GM18858 (cell line): ENCODE measurements around the gene LHX3.

Source experiments
- ATAC-seq: cut with Tn5 transposase; IDR thresholded peaks from one replicate; pipeline ENCODE4 v1.9.1; 2021; ENCODE audit not compliant: unreplicated experiment

Gene LHX3

DNA sequence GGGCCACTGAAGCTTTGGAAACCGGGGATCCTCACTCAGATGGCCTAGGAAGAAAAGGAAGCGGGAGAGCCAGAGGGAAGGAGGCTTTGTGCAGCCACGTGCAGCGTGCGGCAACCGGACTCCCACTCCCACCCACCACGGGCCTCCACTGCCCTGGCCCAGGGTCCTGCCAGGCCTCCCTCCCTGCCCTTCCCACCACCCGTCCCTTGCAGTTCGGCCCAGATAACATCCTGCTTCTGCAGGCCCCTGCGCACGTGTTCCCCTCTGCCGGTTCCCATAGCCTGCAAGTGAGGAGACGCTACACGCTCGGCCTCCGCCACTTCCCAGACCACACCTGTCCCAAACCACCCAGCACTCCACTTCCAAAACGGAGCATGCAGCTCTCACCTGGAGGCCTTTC, 4.3 kb upstream of the LHX3 start:
- ATAC-seq: no peak

DNA sequence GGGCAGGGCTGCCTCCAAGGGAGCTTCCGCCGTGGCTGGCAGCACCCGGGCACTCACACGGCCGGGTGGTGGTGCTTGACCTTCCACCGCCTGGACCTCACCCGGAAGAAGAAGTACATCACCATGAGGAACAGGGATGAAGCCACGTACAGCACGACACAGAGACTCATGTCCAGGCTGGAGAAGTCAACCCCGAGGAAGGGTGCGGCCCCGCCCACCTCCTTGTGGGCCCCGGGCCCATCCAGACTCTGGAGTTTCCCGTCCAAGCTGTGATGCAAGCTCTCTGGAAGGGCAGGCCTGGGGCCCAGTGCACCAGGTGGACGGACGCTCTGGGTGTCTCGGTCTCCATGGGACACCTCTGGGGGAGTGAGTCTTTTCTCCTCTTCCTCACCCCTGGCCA, 3.7 kb upstream of the LHX3 start:
- ATAC-seq: no peak

DNA sequence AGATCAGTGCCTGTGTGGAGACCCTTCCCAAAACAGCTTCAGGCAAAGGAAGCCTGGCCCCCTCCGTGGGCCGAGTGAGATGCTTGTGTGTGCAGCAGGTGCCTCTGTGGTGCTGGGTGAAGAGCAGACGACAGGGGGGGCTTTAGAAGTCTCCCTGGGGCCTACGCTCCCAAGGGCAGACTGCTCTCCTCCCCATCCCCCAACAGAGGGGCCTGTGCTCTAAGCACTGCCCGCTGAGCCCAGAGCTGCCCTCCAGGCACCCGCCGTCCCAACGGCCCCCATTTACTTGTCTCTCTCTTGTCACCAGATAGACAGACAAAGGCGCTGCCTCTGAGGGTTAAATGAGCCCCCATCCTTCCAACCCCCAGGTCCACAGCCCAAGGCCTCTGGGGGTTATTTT, 2.7 kb upstream of the LHX3 start:
- ATAC-seq: no peak

DNA sequence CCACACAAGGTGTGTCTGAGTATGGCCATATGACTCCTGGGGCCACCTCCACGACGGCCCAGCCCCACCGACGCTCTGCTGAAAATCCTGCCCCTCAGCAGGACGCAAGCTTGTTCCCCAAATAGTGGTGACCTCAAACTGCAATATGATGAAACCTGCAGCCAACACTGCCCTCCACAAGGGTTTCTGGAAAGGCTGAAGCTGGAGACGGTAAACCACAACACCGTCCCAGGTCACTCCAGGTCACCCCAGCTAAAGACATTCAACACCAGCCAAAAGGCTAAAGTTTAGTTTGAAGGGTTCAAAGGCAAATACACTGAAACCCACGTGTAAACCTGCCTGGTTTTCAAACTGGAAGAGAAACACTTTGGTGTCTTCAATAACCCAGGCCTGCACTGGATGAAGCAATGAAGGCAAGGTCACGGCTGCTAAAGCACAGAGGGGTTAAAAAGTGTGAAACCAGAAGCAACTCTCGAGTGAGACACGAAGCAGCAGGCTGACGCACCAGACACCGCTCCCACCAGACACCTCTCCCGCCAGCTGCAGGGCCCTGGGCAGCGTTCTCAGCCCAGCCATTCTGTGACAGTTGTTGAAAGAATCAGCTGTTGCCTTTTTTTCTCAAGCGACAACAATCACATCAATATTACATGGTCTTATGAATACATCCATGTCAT, 1.8 kb upstream of the LHX3 start:
- no peak for ATAC-seq

DNA sequence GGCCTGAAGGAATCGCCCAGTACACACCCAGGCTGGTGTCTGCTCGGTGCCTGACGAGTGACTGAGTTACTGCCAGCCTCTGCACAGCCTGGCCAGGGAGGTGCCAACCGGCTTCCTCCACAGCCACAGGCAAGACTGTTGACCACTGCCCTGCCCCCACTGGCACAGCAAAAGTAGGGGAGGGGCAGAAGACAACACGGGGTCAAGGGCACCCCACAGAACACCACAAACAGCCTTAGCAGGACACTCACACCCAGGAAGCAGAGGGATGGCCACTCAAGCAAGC, 722 bp upstream of the LHX3 start:
- ATAC-seq: no peak

DNA sequence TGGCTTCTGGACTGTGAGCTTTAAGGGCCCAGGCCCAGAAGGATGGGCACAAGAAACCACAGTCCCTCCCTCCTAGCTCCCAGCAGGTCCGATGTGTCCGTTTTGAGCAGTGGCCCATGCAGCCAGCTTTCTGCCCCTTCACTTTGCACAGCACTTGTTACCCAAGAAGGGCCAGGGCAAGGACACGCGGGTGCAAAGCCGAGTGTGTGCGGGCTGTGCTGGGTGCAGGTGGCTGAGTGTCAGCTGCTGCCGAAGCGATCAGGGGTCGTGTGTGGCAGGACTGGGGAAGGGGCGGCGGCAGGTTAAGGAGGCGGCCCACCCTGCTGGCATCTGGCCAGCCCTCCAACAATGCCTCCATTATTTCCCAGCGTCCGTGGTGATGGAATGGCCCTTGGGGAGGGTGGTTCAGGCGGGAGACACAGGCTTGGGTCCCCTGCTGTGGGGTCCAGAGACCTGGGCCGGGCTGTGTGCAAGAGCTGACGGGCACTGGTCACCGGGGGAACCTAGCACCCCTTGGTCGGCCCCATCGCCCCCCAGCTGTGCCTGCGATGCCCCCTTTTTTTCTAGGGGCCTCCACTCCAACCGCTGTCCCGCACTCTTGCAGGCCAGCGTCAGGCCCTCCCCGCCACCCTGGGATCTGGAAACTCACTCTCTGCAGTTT, 653 bp downstream of the LHX3 start:
- ATAC-seq: no peak

DNA sequence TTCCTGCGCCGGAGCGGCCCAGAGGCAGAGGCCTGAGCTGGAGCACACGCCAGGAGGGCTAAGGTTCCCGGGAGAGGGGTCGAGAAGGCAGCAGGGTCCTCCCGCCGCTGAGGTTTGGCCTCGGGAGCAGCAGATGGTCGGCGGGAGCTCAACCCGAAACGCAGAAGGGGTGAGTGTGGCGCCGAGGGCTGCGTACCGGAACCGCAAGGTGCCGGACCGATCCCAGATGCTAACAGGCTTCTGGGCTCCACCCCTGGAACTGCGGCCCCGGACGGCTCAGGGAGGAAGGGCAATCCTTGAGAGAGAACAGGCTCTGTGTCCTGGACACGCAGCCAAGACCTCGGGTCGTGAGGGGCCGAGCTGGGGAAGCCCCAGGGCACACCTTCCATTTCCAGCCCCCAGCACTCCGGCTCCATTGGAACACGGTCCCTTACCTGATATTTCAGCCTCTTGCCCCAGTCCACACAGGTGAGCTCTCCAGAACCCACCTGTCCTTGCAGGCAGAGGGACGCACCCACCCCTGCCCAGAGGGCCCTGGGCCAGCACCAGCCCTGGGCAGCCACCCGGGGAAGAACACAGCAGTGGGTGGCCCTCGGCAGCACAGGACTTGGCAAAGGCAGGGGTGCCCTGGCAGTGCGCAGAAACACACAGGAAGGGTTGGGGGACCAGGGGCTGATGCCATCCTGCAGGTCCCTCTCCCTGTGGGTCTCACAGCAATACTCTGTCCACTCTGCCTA, 1.4 kb downstream of the LHX3 start:
- ATAC-seq: no peak

DNA sequence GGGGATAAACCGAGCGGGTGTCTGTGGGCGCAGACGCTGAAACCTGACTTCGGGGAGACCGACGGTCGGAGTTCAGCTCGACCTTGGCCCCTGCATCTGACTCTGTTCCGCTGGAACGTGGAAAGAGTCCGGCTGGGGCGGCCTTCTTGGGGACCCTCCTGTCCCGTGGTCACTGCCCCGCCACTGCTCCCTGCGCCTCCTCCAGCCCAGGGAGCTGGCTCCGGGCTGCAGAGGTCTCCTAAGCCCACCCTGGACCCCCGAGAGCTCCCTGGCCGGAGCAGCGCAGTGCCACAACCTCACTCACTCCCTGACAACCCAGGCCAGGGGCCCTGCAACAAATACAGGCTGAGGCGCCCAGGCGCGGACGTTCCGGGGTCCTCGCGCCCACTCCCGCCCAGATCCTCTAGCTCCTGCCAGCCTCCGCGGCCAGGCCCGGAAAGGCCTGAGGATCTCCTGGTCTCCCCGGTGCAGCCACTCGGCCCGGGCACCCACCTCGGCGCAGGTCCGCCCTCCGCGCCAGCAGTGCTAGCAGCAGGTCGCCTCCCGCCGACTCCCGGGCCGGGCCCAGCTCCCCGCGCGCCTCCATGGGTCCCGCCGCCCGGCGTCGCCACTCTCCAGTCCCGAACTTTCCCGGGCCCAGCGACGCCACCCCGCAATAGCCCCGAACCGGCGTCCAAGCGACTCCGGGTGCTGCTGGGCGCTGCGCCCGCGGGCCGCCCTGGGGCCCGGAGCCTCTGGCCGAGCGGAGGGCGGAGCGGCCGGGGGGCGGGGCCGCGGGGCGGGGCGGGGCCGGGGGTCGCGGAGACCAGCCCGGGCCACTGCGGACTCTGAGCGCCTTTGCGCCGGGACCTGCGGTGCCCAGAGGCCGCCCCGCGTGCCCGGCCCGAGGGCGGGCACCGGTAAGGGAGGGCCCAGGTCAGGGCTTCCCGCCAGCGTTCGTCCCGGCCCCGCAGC, 2.2 kb downstream of the LHX3 start:
- ATAC-seq: no peak

DNA sequence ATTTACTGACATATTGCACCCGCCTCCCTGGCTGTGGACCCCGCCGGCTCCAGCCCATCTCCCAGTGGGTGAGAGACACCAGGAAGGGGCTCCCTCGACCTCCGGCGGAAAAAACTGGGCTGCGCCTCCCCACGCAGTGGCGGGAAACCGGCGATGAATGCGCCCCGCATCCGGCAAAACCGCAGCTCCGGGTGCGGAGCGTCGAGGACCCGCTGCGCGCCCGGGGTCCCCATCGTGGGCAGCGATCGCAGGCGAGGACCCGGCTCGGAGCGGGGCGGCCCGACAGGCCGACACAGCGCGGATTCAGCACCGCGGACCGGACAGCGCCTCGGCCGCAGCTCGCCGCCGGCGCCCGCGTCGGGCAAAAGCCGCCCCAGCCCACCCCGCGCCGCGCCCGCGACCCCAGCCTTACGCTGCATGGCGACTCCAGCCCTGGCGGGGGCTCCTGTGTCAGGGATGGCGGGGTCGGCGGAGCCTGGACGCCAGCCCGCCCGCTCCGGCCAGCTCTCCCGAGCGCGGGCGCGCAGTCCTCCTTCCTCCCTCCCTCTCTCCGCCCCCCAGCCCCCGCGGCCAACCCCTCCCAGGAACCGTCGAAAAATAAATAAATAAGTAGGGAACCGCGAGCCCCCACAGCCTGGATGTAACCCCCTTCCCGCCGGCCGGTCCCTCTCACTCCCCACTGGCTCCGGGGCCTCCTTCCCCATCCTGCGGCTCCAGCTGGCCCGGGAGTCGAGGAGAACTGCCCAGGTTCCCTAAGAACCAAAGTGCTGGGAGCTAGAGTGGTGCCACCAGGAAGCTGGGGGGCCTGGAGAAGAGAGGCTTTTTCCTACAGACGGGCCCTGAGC, 3.1 kb downstream of the LHX3 start:
- no peak for ATAC-seq

DNA sequence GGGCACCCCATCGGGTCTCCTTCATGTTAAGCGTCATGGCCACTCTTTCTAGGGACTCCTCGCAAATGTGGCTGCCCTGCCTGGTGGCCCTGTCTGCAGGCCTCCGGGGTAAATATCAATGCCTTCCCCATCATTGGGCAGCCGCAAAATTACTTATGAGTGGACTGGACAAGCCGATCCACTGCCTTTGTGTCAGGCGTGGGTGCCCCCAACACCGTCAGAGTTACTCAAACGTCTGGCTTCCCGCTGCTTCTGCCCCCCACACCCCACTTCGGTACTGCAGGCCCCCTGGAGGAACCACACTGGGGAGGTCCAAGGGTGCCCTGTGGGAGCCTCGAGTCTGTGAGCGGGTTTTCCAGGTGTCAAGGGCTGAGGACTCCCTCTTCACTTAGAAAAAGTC, 3.8 kb downstream of the LHX3 start:
- ATAC-seq: no peak

DNA sequence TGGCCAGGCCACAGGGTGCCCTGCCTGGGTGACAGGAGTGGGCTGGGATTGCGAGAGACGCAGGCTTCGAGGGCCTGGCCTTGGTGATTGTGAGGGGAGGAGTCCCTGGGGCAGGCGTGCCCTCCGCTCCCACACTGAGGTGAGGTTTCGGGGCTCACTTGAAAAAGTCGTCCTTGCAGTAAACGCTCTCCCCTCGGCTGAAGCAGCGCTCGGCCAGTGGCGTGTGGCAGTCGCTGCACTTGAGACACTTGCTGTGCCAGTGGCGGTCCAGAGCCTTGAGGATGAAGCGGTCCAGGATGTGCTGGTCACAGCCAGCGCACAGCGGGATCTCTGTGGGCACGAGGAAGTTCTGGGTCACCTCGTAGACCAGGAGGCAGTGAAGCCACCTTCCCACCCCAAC, 4.5 kb downstream of the LHX3 start:
- no peak for ATAC-seq

DNA sequence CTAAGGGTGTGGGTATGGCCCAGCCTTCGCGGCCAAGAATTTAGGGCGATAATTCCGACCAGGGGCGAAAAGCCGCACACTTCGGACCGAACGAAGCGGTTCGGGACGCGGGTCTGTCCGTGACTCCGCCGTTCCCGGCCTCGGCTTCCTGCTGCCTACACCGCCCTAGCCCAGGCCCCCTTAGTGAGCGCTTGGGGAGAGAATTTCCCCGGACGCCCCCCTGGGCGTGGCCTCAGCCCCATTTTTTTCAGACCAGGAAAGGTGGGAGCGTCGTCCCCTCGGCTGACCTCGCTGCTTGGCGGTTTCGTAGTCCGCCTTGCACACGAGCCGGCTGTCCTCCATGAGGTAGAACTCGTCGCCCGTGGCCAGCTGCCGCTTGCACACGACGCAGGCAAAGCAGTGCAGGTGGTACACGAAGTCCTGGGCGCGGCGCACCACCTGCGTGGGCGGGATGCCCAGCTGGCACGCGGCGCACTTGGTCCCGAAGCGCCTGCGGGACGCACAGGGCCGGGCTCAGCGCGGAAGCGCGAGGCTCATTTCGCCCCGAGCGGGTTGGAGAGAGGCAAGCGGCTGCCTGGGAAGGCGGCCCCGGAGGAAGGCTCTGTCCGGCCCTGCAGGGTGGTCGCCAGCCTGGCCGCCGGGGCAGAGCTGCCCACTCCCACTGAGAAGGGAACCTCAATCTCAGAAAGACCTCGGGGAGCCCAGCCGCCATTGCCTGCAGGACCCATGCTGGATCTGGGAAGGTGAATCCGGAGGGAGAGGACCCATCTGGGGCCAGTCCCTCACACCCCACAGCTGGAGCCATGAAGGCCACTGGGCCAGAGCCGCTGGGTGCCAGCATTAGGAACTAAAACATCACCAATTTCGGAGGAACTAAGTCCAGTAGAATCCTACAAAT, 5.3 kb downstream of the LHX3 start:
- ATAC-seq: no peak

DNA sequence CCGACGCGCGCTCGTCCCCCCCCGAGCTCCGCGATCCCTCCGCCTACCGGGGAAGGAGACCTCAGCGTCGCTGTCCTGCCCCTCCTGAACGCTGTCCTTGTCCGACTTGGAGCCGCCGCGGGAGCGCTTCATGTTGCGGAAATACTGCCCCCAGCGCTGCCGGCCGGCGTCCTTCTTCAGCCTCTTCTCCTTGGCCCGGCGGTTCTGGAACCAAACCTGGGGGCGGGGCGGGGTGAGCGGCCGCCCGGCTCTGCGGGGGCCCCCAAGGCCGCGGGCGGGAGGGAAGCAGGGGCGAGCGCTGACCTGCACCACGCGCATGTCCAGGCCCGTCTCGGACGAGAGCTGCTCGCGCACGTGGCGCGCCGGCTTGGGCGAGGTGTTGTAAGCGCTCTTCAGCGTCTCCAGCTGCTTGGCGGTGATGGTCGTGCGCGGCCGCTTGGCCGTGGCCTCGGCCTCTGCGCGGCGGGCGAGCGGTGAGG, 6.3 kb downstream of the LHX3 start:
- no peak for ATAC-seq

DNA sequence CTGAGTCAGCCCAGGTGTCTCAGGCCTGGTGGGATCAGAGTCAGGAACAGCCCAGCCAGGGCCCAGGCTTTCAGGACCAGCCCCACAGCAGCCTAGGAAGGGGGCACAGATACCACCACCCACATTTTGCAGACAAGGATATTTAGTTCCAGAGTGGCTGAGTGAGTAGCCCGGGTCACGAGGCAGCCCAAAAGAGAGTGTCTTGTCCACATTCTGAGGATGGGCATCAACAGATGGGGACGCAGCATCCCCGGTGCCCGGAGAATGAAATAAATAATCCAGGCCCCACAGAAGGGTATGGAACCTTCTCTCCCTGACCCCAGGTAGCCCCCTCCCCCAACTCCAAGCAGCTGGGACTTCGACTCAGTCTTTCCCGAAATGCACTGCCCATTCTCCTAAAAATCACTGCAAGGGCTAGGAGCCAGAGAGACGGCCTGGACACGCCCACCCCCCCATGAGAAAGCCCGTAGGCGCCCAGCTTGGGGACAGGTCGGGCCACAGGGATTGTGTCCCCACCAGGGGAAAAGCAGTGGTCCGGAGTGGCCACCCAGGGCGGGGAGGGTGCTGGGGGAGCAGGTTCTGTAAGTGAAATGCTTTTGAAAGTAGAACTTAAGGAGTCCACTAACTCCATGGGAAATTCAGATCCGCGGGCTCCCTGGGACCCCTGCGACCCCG, 6.9 kb downstream of the LHX3 start:
- ATAC-seq: no peak

DNA sequence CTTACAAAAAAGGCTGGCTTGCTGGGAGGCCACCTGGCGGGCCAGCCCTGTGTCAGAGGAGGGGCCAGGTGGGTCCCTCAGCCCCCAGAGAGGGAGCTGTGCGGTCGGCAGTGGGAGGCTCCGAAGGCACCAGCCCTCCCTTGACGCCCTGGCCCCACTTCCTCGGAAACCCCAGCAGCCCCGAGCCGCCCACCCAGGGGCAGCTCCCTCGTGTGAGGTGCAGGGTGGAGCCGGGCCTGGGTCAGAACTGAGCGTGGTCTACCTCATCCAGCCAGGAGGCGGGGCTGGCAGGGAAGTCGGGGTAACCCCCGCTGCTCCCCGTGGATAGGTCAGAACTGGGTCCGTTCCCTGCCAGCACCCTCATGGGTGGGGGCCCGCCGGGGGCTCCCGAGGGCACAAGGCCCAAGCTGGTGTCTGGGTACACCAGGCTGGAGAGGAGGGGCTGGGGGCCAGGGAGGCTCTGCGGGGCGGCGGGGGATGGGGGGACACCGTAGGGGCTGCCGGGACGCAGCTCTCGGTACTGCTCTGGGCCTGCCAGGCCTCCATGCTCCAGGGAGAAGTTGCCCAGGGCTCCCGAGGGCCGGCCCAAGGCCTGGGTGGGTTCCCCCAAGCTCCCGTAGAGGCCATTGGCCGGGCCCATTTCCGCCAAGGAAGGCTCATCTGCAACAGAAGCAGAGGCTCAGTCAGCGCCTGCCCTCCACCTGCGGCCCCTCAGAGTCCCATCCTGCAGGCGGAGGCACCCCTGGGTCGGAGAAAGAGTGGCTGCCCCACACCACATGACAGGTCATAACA, 7.6 kb downstream of the LHX3 start:
- no peak for ATAC-seq

DNA sequence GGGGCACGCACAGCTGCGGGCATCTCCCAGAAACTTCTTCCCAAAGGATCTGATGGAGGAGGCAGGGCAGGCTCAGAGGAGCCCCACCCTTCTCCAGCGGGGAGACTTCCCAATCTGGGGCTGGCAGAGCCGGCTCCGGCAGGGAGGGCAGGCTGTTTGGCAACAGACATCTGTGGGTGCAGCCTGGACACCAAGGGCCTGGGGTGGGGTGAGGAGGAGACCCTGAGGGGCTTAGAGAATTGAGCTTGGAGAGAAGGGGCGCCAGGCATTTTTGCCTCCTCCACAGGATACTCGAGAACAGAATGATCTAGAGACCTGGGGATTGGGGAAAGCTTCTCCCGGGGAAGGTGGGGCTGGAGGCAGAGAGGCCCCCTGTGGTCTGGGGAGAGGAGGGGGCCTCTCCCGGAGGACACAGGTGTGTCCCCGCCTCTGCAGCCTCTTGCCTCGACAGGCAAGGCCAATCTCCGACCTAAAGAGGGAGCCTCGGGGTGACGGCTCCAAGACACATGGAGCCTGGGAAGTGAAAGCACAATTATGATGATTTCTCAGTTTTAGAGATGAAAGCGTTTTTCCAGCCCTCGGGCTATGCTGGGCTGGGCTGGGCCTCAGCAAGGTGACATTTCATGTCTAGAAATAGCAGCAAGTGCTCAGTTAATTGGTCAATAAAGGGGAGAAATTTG, 8.4 kb downstream of the LHX3 start:
- no peak for ATAC-seq

DNA sequence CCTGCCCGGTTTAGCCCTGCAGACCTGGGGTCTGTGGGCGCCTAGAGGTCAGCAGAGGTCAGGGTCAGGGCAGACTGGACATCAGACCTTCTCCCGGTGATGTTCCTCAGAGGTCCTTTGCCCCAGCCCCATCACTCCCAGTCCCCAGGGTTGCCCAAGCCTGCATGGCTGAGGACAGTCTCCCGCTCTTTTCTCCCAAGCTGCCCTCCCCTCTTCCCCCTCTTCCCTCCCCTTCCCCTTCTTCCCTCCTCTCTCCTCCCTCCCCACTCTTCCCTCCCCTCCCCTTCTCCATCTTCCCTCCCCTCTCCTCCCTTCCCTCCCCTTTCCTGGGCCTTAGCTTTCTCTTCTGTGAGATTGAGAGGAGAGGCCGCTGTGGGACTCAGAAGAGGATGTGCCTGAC, 10.4 kb downstream of the LHX3 start:
- no peak for ATAC-seq

DNA sequence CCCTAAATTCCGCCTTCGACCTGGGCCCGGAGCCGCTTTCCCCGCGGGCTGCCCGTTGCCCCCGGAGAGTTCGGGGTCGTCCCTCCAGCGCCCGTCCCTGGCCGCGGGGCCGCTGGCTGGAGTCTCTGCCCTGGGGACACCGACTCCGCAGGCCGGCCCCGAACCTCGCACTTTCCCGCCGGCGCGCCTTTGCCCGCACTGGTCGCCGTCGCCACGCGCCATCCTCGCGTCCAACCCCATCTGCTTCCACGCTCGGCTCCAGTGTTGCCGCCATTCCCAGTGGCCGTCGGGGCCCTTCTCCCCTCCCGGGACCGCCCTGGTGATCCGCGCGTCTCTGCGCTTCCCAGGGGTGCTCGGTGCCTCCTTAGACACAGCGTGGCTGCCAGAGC, 11.0 kb downstream of the LHX3 start:
- no peak for ATAC-seq
